Heart left ventricle (tissue), 13 donors: ENCODE results near the gene GLYR1.

Experiments used
- CTCF ChIP-seq, 12 donors: fragments of 200-600 bp; sonication (generic) in 4 of 12; IDR thresholded peaks; one replicate each; pipeline versions ENCODE4 v1.5.0 to v1.8.0; 2018 to 2022; ENCODE audit warnings: antibody characterized with exemption in 12 of 12, mild to moderate bottlenecking in 5 of 12
- POLR2A ChIP-seq, 2 donors: fragments of 450-650 bp; IDR thresholded peaks; one replicate each; pipeline ENCODE4 v1.6.1; 2017; ENCODE audit warnings: antibody characterized with exemption in 2 of 2, mild to moderate bottlenecking in 2 of 2, moderate library complexity in 2 of 2
- donor health status: ischemic (EF 13 %, LVEDD 7.1; RV severe dilation, severe dysfunction).
- donor health status: DM: no; HTN: yes; CAD: no.
- donor health status: DM: no; HTN: no; CAD: no.
- donor health status: ischemic (EF 25% LVEDD 6.9; RV normal size, moderate dysfunction).
- donor health status: ischemic (EF 25% LVEDD 5.7; RV mildly dilated, moderate dysfunction).
- donor health status: ischemic (EF 35%, LVEDD 5.7; RV mildly dilated, moderate dysfunction).
- donor health status: nonischemic (EF 11% LVEDD 7.7; RV severe dilation, severe dysfunction).
- donor health status: DM: yes; HTN: yes; CAD: no.
- donor health status: PGD.
- donor health status: ischemic (EF 29% LVEDD 5.4; RV normal size, mild dysfunction).
- donor health status: nonischemic (EF 23%, LVEDD 6.1; RV moderate dilation, normal function).

DNA sequence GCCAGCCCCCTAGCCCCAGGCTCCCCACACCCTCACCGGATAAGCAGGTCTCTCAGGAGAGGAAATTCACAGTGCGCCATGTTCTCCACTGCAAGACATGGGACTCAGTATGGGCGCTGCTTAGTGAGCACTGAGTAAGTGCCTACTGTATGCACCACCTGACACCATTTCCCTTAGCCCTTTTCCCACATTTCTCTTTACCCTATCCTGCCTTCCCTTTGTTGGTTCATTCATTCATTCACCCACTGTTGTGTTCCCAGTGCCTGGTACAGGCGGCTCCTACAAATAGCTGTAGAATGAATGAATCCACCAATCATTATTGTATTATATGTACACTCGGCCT is 69.1 kb downstream of the GLYR1 start:
- no peak for TF ChIP-seq CTCF (IDR thresholded peaks at IDR 0.05)
- no peak for TF ChIP-seq POLR2A (IDR thresholded peaks at IDR 0.05)
